AG04450 (cell line): ENCODE results near the gene MINK1. TPM values are rescaled to one million over a fixed set of nuclear protein-coding genes. Genes with fewer than 3 reads are reported as not detected.

Experiments used
- CTCF ChIA-PET: fragments of 300-600, 350-600 bp; formaldehyde crosslinking; extraction: SDS; loops from one replicate; lab custom pipeline; 2022; ENCODE audit warnings: antibody characterized with exemption, inconsistent platforms; lab: Charles Lee
- POLR2A ChIA-PET: fragments of 350-600 bp; formaldehyde crosslinking; extraction: SDS; loops from one replicate; lab custom pipeline; 2021; ENCODE audit warnings: antibody characterized with exemption, inconsistent platforms; lab: Yijun Ruan, JAX
- DNase-seq: peaks from one replicate; pipeline ENCODE4 v3.0.0-alpha.2; 2011; ENCODE audit warnings: low read depth, low spot score
- H3K27ac ChIP-seq: one replicate; pipeline ENCODE4 v1.5.1; 2012; ENCODE audit warnings: low read depth, low read length, control low read depth
- H3K27me3 ChIP-seq: one replicate; pipeline ENCODE4 v1.6.0; 2012; ENCODE audit warnings: low read length; ENCODE audit not compliant: control insufficient read depth, insufficient read depth
- H3K4me3 ChIP-seq: 2 replicates; pipeline ENCODE4 v1.5.1; 2011; ENCODE audit warnings: mild to moderate bottlenecking, low read depth, low read length, control low read depth
- H3K9me3 ChIP-seq: 2 replicates; pipeline ENCODE4 v1.5.1; 2012; ENCODE audit warnings: low read length; ENCODE audit not compliant: control insufficient read depth, insufficient read depth
- polyA plus RNA-seq: library from polyadenylated mRNA; depleted of rRNA; stranded (reverse); fragments of >200 nt; gene quantifications from 2 replicates; pipeline ENCODE4 v1.2.3, GENCODE V29; 2011
- TF ChIP-seq, protein P1 (sequence below): IDR thresholded peaks from 2 replicates; pipeline ENCODE4 v1.5.1; 2011; ENCODE audit warnings: low read depth, low read length, control low read depth, inconsistent platforms

The MINK1 gene
- polyA plus RNA-seq, 1 experiment, result 29.4 TPM

GRCh38 chr17:4810696-4811290 is 22.3 kb upstream of the MINK1 start:
- H3K9me3 ChIP-seq, result no peaks in the 10 kb centered on the region; the same call in 1 of the 2 replicates
- TF ChIP-seq, protein P1, sequence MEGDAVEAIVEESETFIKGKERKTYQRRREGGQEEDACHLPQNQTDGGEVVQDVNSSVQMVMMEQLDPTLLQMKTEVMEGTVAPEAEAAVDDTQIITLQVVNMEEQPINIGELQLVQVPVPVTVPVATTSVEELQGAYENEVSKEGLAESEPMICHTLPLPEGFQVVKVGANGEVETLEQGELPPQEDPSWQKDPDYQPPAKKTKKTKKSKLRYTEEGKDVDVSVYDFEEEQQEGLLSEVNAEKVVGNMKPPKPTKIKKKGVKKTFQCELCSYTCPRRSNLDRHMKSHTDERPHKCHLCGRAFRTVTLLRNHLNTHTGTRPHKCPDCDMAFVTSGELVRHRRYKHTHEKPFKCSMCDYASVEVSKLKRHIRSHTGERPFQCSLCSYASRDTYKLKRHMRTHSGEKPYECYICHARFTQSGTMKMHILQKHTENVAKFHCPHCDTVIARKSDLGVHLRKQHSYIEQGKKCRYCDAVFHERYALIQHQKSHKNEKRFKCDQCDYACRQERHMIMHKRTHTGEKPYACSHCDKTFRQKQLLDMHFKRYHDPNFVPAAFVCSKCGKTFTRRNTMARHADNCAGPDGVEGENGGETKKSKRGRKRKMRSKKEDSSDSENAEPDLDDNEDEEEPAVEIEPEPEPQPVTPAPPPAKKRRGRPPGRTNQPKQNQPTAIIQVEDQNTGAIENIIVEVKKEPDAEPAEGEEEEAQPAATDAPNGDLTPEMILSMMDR, result no peak
- no peak for DNase-seq
- H3K27ac ChIP-seq, result no peak overlapping the region
- H3K27me3 ChIP-seq, result no peaks in the 10 kb centered on the region
- POLR2A ChIA-PET, result interaction anchor here (0.9 kb wide), 1 partner anchor 14 kb away, joined by 4 read pairs; no protein-coding TSS in a partner anchor
- no peak overlapping the region for H3K4me3 ChIP-seq
- CTCF ChIA-PET, result interaction anchor here (0.6 kb wide), 1 partner anchor 45 kb away, joined by 4 read pairs; no protein-coding TSS in a partner anchor

DNA sequence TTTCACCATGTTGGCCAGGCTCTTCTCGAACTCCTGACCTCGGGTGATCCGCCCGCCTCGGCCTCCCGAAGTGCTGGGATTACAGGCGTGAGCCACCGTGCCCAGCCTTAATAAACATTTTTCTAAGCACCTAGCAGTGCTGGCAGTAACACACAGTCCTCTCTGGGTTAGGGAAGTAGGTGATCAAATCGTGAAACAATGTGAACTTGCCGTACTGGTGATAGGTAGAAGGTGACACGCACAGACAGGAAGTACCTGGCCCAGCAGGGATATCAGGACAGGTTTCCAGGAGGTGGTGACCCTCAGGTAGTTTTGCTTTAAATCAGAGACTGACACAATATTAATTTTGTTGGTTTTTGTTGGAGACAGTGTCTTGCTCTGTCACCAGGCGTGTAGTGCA is 21.7 kb upstream of the MINK1 start:
- Histone ChIP-seq H3K27me3 (no peaks in the 10 kb centered on the region), H3K4me3 (no peak overlapping the region), H3K9me3 (no peaks in the 10 kb centered on the region; the same call in 1 of the 2 replicates), H3K27ac (no peak overlapping the region)
- ChIA-PET CTCF (interaction anchor here (1.1 kb wide), 1 partner anchor 21 kb away, joined by 3 read pairs; no protein-coding TSS in a partner anchor), POLR2A (no interaction called here)
- TF ChIP-seq, protein P1, result no peak
- no peak for DNase-seq

DNA sequence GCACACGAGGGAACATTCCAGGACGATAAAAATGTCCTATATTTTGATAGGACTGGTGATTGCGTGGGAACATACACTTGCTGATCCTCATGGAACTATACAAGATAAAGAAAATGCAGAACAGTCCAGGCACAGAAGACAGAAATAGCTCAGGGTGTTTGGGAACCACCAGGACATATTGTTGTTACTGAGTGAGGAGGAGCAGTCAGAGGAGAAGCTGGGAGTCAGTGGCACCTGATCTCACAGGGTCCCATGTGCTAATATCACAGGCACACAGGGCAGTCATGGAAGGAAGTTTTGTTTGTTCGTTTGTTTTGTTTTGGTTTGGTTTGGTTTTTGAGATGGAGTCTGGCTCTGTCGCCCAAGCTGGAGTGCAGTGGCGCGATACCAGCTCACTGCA is 20.4 kb upstream of the MINK1 start:
- H3K27me3 ChIP-seq, result no peaks in the 10 kb centered on the region
- no peak overlapping the region for H3K4me3 ChIP-seq
- H3K27ac ChIP-seq, result no peak overlapping the region
- ChIA-PET POLR2A (no interaction called here), CTCF (interaction anchor here (1.1 kb wide), 1 partner anchor 22 kb away, joined by 3 read pairs; no protein-coding TSS in a partner anchor)
- no peaks in the 10 kb centered on the region for H3K9me3 ChIP-seq
- no peak for DNase-seq
- TF ChIP-seq, protein P1, result no peak

- ChIA-PET POLR2A (no interaction called here), CTCF (interaction anchor here (1.0 to 1.4 kb wide), 2 partner anchors 42 to 70 kb away, joined by 3 read pairs; no protein-coding TSS in a partner anchor)
- Histone ChIP-seq H3K9me3 (no peaks in the 10 kb centered on the region), H3K27me3 (no peaks in the 10 kb centered on the region), H3K4me3 (no peak overlapping the region), H3K27ac (no peak overlapping the region)
- TF ChIP-seq, protein P1, result peak; percentile 37
- DNase-seq, result no peak
Measured at GRCh38 chr17:4815043-4815675, 18.0 kb upstream of the MINK1 start.

GRCh38 chr17:4816826-4817225 is 16.3 kb upstream of the MINK1 start:
- no peak overlapping the region for H3K4me3 ChIP-seq
- ChIA-PET CTCF (interaction anchor here (0.6 kb wide), 1 partner anchor 73 kb away, joined by 5 read pairs; no protein-coding TSS in a partner anchor), POLR2A (interaction anchor here (0.8 kb wide), 1 partner anchor 123 kb away, joined by 3 read pairs; the partner anchor contains the start of genes RNF167 and SLC25A11)
- no peak overlapping the region for H3K27ac ChIP-seq
- no peaks in the 10 kb centered on the region for H3K27me3 ChIP-seq
- H3K9me3 ChIP-seq, result no peaks in the 10 kb centered on the region
- DNase-seq, result no peak
- TF ChIP-seq, protein P1, result no peak
